Pancreas (tissue), 10 donors: ENCODE measurements around the gene LUZP2. TPM values are rescaled to one million over a fixed set of nuclear protein-coding genes. Genes with fewer than 3 reads are reported as not detected.
A peak's percentile ranks its signal among the peaks of the same experiment; 100 is the strongest.

Experiments
- ATAC-seq, 4 donors: fragments of 200-7000 bp; cut with Tn5 transposase; one replicate each; pipeline versions ENCODE4 v1.8.0 to v1.9.1; 2020; ENCODE audit warnings: mild to moderate bottlenecking in 4 of 4, moderate library complexity in 4 of 4
- DNase-seq, 6 donors: peaks; one replicate each; pipeline ENCODE4 v3.0.0-alpha.2; 2020
- FAIRE-seq: peaks from 2 replicates; lab custom pipeline; 2012; peaks lifted over from hg19 to GRCh38; lab: Jason Lieb, UNC
- H3K27ac ChIP-seq, 4 donors: fragments of 200-600 bp; sonication (generic); 1 replicate in 3 of 4; 2 replicates in 1 of 4; pipeline versions ENCODE4 v1.5.0 to v1.8.0; 2020
- H3K27me3 ChIP-seq, 4 donors: fragments of 200-600 bp; one replicate each; pipeline ENCODE4 v1.8.0; 2021
- H3K36me3 ChIP-seq, 3 donors: fragments of 200-600 bp; sonication (generic) in 1 of 3; one replicate each; pipeline versions ENCODE4 v1.5.0 to v1.8.0; 2020 to 2021
- H3K4me1 ChIP-seq, 3 donors: fragments of 200-600 bp; one replicate each; pipeline ENCODE4 v1.8.0; 2021
- H3K4me3 ChIP-seq, 4 donors: fragments of 200-600 bp; sonication (generic) in 2 of 4; one replicate each; pipeline versions ENCODE4 v1.5.0 to v1.8.0; 2020 to 2021
- H3K9me3 ChIP-seq, 4 donors: fragments of 200-600 bp; one replicate each; pipeline ENCODE4 v1.8.0; 2021
- WGBS, 2 donors: extraction: QIAGEN DNeasy Blood & Tissue Kit; methylation state at CpG; one replicate each; pipeline ENCODE4 v1.1.7; 2013; 5-methylcytosine and 5-hydroxymethylcytosine counted together
- intact Hi-C, 3 donors: fragments of 100-400 bp; cut with DNase I; formaldehyde crosslinking; loops; one replicate each; pipeline versions ENCODE4 v1.11.1 to v1.14.2; 2022
- polyA plus RNA-seq, 2 donors: library from polyadenylated mRNA; stranded (reverse); fragments of 200-250 nt; gene quantifications; one replicate each; pipeline ENCODE4 v1.2.3, GENCODE V29; 2013
- total RNA-seq, 6 donors: library from RNA; stranded (reverse); fragmentation: NEBNext Ultra II Directional in 4 of 6; extraction: Animal tissue kit (Norgen Biotek cat#: 25700) in 4 of 6; gene quantifications; one replicate each; pipeline versions ENCODE4 v1.2.1 to v1.2.4, GENCODE V29; 2021 to 2023
- TF ChIP-seq, protein P1 (sequence below), 4 donors: fragments of 200-600 bp; sonication (generic) in 3 of 4; IDR thresholded peaks; one replicate each; pipeline versions ENCODE4 v1.5.0 to v1.8.0; 2021; ENCODE audit warnings: antibody characterized with exemption in 4 of 4
- donor health status: healthy with polysubstance abuse.
- donor health status: DM: no; HTN: no; CAD: no; lungs with moderate emphysema.
- donor health status: DM: no; HTN: no; CAD: no.
- donor health status: control.
- donor health status: control.
- donor health status: Bipolar disorder and iron deficiency.
- donor health status: DM: yes; HTN: yes; CAD: no.
- donor health status: DM: no; HTN: no; CAD: no.
- donor health status: DM: no; HTN: no; CAD: no.
- donor health status: DM: yes; HTN: yes; CAD: no.

The LUZP2 gene
- total and polyA plus RNA-seq, 8 donors: 0.04 to 0.19 (median 0.07) TPM; not detected in 3

- Histone ChIP-seq H3K4me1 (no peaks in the 10 kb centered on the region), H3K27ac (no peak overlapping the region), H3K4me3 (no peak overlapping the region), H3K9me3 (no peaks in the 10 kb centered on the region), H3K36me3 (no peaks in the 10 kb centered on the region), H3K27me3 (no peaks in the 10 kb centered on the region)
- TF ChIP-seq, protein P1, sequence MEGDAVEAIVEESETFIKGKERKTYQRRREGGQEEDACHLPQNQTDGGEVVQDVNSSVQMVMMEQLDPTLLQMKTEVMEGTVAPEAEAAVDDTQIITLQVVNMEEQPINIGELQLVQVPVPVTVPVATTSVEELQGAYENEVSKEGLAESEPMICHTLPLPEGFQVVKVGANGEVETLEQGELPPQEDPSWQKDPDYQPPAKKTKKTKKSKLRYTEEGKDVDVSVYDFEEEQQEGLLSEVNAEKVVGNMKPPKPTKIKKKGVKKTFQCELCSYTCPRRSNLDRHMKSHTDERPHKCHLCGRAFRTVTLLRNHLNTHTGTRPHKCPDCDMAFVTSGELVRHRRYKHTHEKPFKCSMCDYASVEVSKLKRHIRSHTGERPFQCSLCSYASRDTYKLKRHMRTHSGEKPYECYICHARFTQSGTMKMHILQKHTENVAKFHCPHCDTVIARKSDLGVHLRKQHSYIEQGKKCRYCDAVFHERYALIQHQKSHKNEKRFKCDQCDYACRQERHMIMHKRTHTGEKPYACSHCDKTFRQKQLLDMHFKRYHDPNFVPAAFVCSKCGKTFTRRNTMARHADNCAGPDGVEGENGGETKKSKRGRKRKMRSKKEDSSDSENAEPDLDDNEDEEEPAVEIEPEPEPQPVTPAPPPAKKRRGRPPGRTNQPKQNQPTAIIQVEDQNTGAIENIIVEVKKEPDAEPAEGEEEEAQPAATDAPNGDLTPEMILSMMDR (IDR thresholded peaks at IDR 0.05): no peak
- intact Hi-C loops: no loop called here
- peak in 1 of 6 donors; percentile 30 for DNase-seq
- FAIRE-seq: no peak
- WGBS, 2 donors: 51 to 74% methylated on average over 7 of the region's 7 CpGs
- no peak for ATAC-seq
These were observed 5.6 kb downstream of the LUZP2 start for GRCh38 chr11:24502425-24502824.

DNA sequence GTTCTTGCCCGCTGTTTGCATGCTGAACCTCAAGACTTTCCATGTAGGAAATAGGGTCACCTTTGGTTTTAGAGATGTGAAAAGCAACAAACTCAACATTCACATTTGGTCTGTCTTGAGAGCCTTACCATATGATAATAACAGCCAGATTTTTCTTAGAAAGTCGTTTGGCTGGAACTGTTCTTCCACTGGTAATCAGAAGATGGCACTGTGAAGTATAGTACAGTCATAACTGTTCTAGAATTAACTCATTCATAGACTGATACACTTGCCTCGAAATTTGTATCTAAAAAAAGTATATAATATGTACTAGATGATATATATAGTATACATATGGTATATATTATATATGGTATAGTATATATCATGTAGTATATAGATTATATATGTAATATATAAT lies 12.3 kb downstream of the LUZP2 start:
- H3K4me1 ChIP-seq: no peaks in the 10 kb centered on the region
- no peak for ATAC-seq
- H3K36me3 ChIP-seq: no peaks in the 10 kb centered on the region
- intact Hi-C loops: no loop called here
- WGBS, 2 donors: 34 to 36% methylated on average over 3 of the region's 3 CpGs
- H3K27me3 ChIP-seq: no peaks in the 10 kb centered on the region
- no peak overlapping the region for H3K27ac ChIP-seq
- no peak overlapping the region for H3K4me3 ChIP-seq
- H3K9me3 ChIP-seq: no peaks in the 10 kb centered on the region
- FAIRE-seq: peak; percentile 88
- no peak for DNase-seq
- TF ChIP-seq, protein P1 (IDR thresholded peaks at IDR 0.05): no peak

GRCh38 chr11:24511511-24511910 lies 14.7 kb downstream of the LUZP2 start:
- no peak overlapping the region for H3K4me3 ChIP-seq
- FAIRE-seq (no peak), DNase-seq (no peak), ATAC-seq (no peak)
- intact Hi-C loops: no loop called here
- no peaks in the 10 kb centered on the region for H3K36me3 ChIP-seq
- no peaks in the 10 kb centered on the region for H3K9me3 ChIP-seq
- no peaks in the 10 kb centered on the region for H3K4me1 ChIP-seq
- TF ChIP-seq, protein P1 (IDR thresholded peaks at IDR 0.05): no peak
- H3K27me3 ChIP-seq: no peaks in the 10 kb centered on the region
- WGBS, 2 donors: 30 to 38% methylated on average over 5 of the region's 5 CpGs
- no peak overlapping the region for H3K27ac ChIP-seq

DNA sequence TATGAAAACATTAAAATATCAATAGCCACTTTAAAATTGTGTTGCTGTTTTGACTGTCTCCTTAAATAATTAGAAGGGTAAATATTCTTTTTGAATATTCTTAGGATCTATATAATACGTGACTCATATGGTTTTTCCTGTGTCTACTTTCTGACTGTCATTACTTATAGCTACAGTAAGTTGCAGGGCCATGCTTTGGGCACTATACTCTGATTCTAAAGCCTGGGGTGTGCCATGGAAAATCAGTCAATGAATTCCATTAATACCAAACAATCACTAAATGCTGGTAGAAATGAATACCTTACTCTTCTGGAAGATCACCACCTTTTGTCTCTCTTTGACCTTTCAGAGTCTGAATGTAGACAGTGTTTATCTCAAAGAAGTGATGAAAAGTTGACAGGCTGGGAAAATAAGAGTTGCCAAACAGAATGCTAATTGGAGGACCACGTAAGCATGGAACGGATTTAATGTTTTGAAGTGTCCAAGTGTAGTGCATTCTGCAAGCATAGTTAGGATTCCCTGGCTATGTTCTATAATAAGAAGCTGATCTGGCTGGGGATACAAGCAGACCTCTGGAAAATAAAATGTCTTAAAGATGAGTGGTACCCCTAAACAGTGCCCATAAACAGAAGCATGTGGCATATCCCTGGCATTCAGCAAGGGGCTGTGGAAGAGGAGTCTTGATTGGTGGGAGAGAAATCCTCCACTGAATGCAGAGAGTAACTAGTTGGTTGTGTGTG lies 16.8 kb downstream of the LUZP2 start:
- H3K9me3 ChIP-seq: no peaks in the 10 kb centered on the region
- no peak overlapping the region for H3K27ac ChIP-seq
- TF ChIP-seq, protein P1 (IDR thresholded peaks at IDR 0.05): no peak
- WGBS, 2 donors: 32 to 40% methylated on average over 3 of the region's 3 CpGs
- intact Hi-C loops: no loop called here
- DNase-seq: no peak
- no peak for FAIRE-seq
- ATAC-seq: no peak
- no peaks in the 10 kb centered on the region for H3K4me1 ChIP-seq
- no peak overlapping the region for H3K4me3 ChIP-seq
- no peaks in the 10 kb centered on the region for H3K27me3 ChIP-seq
- H3K36me3 ChIP-seq: no peaks in the 10 kb centered on the region

DNA sequence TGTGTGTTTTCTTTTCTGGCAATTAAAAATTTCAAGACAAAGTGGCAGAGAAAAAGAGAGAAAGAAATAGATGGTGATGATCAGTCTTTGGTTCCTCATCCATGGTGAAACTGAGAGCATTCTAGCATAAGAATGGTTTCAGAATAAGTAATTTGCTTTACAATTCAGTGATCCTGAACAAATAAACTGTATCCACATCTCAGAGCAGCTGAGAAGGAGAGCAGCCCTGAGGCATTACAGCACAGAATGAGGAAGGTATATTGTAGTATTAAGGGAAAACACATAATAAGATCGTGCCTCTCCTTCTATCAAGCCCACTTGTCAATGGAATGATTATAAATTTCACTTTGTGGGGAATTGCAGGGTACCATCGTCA lies 17.4 kb downstream of the LUZP2 start:
- no peak for FAIRE-seq
- no peak for DNase-seq

More for the DNA sequence above, 17.4 kb downstream of the LUZP2 start:
- Histone ChIP-seq H3K27ac (no peak overlapping the region), H3K4me3 (no peak overlapping the region), H3K27me3 (no peaks in the 10 kb centered on the region), H3K36me3 (no peaks in the 10 kb centered on the region), H3K4me1 (no peaks in the 10 kb centered on the region), H3K9me3 (no peaks in the 10 kb centered on the region)
- no peak for ATAC-seq
- TF ChIP-seq, protein P1 (IDR thresholded peaks at IDR 0.05): no peak
- WGBS, 2 donors: 42 to 46% methylated on average over 2 of the region's 2 CpGs
- intact Hi-C loops: no loop called here
